HS-5 (cell line): Measurements from ENCODE around the gene LRP3.
"Not testable (repeated sequence)": the region's sequence is repeated elsewhere in the genome, so short reads cannot be mapped to it uniquely, and the experiment has no call there.

Experiments used
- DNase-seq: peaks from one replicate; pipeline ENCODE4 v3.0.0-alpha.2; 2012; ENCODE audit warnings: low read depth

The LRP3 gene

DNA sequence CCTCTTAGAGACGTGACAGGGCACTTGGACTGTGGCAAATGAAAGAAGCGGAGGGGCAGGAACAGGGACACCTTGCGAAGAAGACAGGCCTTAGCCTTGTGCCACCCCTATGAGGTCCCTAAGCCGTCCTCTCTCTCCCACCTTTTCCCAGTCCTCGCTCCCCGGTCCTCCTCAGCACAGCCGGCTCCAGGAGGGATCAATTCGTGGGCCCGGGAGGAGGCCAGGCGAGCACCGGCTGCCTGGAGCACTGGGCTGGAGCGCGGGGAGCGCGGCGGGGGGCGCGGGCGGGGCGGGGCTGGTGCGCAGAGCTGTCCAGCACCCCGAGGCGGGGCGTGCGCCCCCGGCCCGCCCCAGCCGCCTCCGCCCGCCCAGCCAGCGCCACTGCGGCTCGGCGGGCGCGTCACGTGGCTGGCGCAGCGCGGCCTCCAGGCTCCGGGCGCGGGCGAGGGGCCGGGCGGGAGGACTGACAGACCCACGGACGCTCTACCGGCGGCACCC, at the start of gene LRP3:
LRP3 (plus strand) TSS at position 466 of the 498 bp plus-strand sequence. CDS start 456 bp downstream, outside the sequence.
- DNase-seq = no peak

DNA sequence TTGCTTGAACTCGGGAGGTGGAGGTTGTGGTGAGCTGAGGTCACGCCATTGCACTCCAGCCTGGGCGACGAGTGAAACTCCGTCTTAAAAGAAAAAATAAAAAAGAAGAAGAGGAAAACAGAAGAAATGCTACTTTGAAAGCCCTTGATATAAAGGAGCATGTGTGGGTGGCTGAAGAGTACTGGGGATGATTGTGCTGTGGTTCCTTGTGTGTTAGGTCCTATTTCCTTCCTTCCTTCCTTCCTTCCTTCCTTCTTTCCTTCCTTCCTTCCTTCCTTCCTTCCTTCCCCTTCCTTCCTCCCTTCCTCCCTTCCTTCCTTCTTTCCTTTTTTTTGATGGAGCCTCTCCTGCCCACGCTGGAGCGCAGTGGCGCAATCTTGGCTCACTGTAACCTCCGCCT, 47.9 kb upstream of the LRP3 start:
- no peak for DNase-seq

DNA sequence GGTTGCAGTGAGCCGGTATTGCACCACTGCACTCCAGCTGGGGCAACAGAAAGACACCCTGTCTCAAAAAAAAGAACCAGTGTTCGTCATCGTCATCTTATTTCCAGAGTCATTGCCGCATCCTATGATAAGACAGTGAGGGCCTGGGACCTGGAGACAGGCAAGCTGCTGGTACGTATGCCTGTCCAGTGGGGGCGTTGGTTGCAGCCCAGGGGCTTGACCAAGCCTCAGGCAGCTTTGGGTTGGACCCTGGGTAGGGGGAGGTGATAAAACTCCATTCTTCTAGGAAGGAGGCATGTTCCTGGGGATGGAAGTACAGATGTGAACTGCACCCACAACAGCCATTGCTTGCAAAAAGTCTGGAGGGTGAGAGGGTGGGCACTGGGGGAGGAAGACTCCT, 46.6 kb upstream of the LRP3 start:
- DNase-seq = no peak

DNA sequence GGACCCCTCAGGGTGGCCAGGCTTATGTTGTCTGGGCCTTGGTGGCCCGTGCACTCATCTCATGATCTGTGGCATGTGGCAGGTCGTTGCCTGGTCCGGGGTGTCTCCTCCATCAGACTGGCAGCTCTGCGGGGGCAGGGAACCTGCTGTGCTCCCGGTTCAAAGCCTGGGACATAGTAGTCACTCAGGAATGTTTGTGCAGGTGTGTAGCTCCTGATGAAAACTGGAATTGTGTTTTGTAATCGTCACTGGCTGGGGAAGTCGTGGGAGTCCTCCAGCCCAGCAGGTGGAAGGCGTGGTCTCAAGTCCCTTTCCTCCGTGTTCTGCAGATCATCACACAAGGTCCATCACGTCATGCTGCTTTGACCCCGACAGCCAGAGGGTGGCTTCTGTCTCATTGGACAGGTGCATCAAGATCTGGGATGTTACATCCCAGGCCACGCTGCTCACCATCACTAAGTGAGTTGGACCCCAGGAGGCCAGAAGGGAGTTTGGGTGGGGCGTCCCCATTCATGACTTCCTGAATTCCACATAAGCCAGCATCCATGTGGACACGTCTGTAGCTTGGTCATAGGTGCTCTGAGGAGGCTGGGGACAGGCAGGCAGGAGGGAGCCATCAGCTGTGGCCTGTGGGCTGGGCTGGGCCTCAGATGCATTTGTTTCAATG, 43.1 kb upstream of the LRP3 start:
- no peak for DNase-seq

GRCh38 chr19:33152176-33152575, 42.0 kb upstream of the LRP3 start:
- no peak for DNase-seq

DNA sequence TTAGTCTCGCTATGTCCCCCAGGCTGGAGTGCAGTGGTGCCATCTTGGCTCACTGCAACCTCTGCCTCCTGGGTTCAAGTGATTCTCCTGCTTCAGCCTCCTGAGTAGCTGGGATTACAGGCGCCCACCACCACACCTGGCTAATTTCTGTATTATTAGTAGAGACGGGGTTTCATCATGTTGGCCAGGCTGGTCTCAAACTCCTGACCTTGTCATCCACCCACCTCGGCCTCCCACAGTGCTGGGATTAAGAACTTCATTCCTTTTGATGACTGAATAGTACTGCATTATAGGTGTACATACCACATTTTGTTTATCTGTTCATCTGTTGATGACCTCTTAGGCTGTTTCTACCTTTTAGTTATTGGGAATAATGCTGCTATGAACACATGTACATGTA, 41.5 kb upstream of the LRP3 start:
- DNase-seq = not testable (repeated sequence)

- DNase-seq = not testable (repeated sequence)
Observed at GRCh38 chr19:33154313-33154712, 39.8 kb upstream of the LRP3 start.

GRCh38 chr19:33156334-33156733, 37.8 kb upstream of the LRP3 start:
- DNase-seq = no peak

DNA sequence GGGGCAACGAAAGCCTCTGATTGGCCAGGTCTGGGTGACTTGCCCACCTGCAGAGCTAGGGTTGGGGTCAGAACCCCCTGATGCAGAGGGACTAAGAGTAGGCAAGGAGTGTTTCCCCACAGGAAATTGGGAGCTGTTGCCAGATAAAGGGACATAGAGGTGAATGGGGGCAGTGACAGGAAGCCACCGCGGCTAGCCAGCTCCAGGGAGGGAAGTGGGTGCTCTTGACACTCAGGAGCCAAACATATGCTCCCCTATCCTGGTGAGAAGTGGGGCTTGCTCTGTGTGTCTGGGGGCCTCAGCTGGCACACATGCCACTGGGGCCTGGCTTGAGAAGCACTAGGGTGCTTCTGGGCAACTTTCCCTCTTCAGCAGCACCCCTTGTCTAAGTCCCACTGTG, 36.2 kb upstream of the LRP3 start:
- DNase-seq = no peak

DNA sequence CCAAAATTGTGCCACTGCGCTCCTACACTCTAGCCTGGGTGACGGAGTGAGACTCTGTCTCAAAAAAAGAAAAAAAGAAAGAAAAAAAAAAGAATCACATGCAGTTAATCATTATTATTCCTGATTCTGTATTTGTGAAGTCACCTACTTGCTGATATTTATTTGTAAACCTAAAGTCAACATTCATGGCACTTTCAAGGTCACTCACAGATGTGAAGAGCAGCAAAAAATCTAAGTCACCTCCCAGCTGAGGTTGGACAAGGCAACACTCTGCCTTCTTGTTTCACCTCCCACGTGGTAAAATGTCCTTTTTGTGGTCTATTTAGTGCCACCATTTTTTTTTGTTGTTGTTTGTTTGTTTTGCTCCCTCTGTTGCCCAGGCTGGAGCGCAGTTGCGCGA, 35.8 kb upstream of the LRP3 start:
- no peak for DNase-seq

- DNase-seq = no peak
Observed at GRCh38 chr19:33159149-33159548, 35.0 kb upstream of the LRP3 start.

GRCh38 chr19:33159893-33160292, 34.2 kb upstream of the LRP3 start:
- no peak for DNase-seq

- no peak for DNase-seq
Observed at GRCh38 chr19:33161201-33161600, 32.9 kb upstream of the LRP3 start.

DNA sequence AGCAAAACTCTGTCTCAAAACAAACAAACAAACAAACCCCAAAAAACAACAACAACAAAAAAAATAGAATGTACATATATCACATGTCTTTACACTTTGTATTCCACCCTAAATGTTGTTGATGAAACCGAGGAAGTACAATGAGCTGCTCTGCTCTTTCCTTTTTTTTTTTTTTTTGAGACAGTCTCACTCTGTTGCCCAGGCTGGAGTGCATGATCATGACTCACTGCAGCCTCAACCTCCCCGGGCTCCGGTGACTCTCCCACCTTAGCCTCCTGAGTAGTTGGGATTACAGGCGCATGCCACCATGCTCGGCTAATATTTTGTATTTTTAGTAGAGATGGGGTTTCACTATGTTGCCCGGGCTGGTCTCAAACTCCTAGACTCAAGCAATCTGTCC, 30.6 kb upstream of the LRP3 start:
- DNase-seq = no peak

DNA sequence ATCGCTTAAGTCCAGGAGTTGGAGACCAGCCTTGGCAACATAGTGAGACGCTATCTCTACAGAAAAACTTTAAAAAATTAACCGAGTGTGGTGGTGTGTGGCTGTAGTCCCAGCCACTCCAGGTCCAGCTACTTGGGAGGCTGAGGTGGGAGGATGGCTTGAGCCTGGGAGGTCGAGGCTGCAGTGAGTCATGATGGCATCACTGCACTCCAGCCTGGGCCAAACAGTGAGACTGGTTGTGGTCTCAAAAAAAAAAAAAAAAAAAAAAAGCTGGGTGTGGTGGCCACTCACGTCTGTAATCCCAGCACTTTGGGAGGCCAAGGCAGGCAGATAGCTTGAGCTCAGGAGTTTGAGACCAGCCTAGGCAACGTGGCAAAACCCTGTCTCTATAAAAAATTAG, 28.1 kb upstream of the LRP3 start:
- not testable (repeated sequence) for DNase-seq

DNA sequence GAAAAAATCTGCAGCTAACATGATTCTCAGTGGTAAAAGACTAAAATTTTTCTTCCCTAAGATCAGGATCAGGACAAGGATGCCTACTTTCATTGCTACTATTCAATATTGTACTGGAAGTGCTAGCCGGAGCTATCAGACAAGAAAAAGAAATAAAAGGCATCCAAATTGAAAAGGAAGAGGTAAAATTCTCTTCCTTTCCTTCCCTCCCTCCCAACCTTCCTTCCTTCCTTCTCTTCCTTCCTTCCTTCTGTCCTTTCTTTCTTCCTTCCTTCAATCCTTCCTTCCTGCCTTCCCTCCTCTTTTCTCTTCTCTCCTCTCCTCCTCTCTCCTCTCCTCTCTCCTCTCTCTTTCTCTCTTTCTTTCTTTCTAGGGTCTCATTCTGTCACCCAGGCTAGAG, 26.7 kb upstream of the LRP3 start:
- no peak for DNase-seq

DNA sequence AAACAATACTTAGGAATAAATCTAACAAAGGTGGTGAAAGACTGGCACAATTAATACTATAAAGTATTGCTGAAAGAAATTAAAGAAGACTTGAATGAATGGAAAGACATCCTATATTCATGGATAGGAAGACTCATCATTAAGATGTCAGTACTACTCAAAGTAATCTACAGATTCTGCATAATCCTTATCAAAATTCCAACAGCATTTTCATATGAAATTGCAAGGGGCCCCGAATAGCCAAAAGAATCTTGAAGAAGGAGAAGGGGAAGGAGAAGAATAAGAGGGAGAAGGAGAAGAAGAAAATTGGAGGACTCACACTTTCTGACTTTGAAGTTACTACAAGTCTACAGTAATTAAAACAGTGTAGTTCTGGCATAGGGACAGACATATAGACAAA, 25.6 kb upstream of the LRP3 start:
- DNase-seq = no peak

DNA sequence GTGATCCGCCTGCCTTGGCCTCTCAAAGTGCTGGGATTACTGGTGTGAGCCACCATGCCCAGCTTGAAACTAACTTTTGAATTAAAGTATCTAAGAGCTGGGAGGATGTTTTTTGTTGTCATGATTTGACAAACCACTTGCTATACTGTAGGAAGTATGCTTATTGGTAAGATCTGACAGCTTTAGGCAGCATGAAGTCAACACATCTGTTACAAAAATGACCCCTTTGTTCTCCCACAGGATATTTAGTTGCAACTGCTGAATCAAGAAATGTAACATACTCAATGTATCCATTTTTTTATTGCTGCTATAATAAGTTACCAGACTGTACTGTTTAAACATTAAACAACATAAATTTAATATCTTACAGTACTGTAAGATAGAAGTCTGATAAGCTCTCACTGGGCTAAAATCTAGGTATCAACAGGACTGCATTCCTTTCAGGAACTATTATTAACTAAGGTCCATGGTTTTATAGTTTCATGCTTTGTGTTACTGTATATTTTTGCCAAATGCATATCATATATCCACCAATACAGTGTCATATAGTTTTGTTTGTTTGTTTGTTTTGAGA, 22.8 kb upstream of the LRP3 start:
- no peak for DNase-seq

DNA sequence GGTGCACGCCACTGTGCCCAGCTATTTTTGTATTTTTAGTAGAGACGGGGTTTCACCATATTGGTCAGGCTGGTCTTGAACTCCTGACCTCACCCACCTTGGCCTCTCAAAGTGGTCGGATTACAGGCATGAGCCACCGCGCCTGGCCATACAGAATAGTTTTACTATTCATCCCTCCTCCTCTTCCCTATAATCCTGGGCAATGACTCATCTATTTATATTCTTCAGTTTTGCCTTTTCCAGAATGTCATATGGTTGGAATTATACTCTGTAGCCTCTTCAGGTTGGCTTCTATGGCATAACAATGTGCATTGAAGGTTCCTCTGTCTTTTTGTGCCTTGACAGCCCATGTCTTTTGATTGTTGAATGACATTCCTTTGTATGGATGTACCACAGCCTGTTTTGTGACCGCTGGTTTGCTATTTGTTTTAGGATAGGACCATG, 22.2 kb upstream of the LRP3 start:
- peak; percentile 47 for DNase-seq

DNA sequence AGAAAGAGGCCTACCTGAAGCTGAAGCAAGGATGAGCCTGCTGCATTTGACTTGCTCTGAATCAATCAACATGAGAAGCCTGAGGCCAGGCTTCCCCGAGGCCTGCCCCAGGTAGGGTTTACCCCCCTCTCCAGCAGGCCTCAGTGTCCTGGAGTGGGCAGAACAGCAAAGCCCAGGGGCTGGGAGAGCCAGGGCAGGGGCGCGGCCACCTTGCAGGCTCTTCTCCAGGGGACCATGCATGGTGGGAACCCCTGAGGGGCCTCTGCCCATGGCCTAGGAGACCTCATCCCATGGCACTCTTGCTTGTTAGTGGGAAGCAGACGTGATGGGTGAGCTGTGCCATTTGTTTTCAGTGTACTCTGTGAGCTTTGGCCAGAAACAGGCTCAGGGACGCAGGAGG, 19.9 kb upstream of the LRP3 start:
- no peak for DNase-seq

DNA sequence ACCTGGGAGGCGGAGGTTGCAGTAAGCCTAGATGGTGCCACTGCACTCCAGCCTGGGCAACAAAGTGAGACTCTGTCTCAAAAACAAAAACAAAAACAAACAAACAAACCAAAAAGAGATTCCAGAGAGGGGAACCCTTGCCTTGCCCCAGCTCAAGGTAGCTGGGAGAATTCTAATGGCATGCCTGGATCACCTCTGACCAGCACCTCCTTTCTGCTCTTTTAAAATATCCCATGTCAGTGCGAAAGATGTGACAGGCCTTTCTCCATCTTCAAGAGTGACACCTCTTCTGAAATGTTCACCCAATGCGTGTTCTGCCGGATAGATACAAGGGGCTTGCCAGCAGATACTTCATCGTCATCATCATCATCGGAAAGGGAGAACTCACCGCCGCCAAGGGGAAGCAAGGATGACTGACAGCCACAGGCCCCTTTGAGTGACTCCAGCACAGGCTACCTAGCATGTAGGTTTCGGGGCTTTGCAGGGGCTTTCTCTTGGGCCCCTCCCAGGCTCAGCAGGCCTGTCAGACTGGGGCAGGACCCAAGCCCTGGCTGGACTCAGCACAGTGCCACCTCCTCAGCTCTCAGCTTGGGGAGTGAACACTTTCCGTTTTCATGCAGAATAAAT, 18.9 kb upstream of the LRP3 start:
- DNase-seq = no peak

DNA sequence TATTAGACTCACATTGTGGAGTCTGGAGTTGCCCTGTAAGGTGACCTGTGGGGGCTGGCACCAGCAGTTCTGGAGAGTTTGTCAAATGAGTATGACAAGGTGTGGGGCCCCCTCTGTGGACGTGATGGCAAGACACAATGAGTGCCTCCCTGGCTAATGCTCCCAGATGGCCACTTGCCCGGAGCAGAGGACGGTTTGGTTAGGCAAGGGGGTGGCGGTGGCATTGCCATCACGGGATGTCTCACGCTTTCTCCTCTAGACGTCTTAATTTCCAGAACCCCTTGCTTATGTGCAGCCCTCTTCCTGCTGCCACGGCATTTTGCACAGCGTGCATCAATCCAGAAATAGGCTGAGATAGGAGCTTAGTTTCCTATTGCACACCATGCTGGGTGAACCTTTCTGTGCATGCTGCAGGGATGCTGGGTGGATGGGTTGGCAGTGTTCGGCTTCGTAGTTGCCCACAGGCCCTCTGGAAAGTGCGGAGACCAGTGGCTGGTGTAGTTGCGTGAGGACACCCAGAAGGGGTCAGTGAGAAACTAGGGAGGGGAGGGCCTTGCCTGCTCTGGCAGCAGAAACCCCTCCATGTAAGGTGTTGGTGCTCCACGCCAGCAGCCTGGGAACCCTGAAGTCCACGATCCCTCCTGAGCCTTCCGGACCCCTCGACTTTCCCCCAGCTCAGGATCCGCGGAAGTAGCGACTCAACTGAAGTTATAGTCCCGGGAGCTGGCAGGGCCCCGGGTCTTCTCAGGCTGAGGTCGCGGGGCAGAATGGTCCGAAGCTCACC, 18.1 kb upstream of the LRP3 start:
- no peak for DNase-seq
